Psoas muscle (tissue), 8 donors: ENCODE data around the gene C12orf76. TPM values are rescaled to one million over a fixed set of nuclear protein-coding genes. Genes with fewer than 3 reads are reported as not detected.
"Not testable (repeated sequence)": the region's sequence is repeated elsewhere in the genome, so short reads cannot be mapped to it uniquely, and the experiment has no call there.

Experiments used
- ATAC-seq, 4 donors: fragments of 200-7000 bp; cut with Tn5 transposase; one replicate each; pipeline ENCODE4 v1.9.1; 2020; ENCODE audit warnings: moderate library complexity in 3 of 4, mild to moderate bottlenecking in 2 of 4
- DNase-seq, 2 donors: peaks; one replicate each; pipeline ENCODE4 v3.0.0-alpha.2; 2020
- H3K27ac ChIP-seq: fragments of 200-600 bp; one replicate; pipeline ENCODE4 v1.8.0; 2022
- H3K27me3 ChIP-seq, 3 donors: fragments of 200-600 bp in 1 of 3; one replicate each; pipeline versions ENCODE4 v1.6.1 to v1.8.0; 2013 to 2022; ENCODE audit warnings: low read length in 2 of 3, mild to moderate bottlenecking in 2 of 3, moderate library complexity in 1 of 3; ENCODE audit not compliant: insufficient read depth in 3 of 3
- H3K36me3 ChIP-seq, 2 donors: fragments of 200-600 bp in 1 of 2; one replicate each; pipeline versions ENCODE4 v1.6.1 to v1.8.0; 2013 to 2022; ENCODE audit warnings: low read depth in 1 of 2, mild to moderate bottlenecking in 1 of 2, moderate library complexity in 1 of 2; ENCODE audit not compliant: insufficient read depth in 1 of 2
- H3K4me1 ChIP-seq: fragments of 200-600 bp; one replicate; pipeline ENCODE4 v1.8.0; 2022
- H3K4me3 ChIP-seq: fragments of 200-600 bp; one replicate; pipeline ENCODE4 v1.8.0; 2022; ENCODE audit warnings: mild to moderate bottlenecking
- H3K9me3 ChIP-seq: fragments of 200-600 bp; one replicate; pipeline ENCODE4 v1.8.0; 2022
- WGBS, 3 donors: extraction: QIAGEN DNeasy Blood & Tissue Kit; methylation state at CpG; one replicate each; pipeline versions ENCODE4 v1.1.6 to v1.1.7; 2013; 5-methylcytosine and 5-hydroxymethylcytosine counted together
- intact Hi-C, 2 donors: fragments of 100-400 bp; cut with DNase I; formaldehyde crosslinking; loops; one replicate each; pipeline versions ENCODE4 v1.11.0 to v1.14.2; 2022
- polyA plus RNA-seq, 3 donors: library from polyadenylated mRNA; stranded (reverse); fragments of 200-250 nt; gene quantifications; one replicate each; pipeline ENCODE4 v1.2.3, GENCODE V29; 2013
- total RNA-seq, 4 donors: library from RNA; stranded (reverse); fragmentation: NEBNext Ultra II Directional in 2 of 4; extraction: Animal tissue kit (Norgen Biotek cat#: 25700) in 2 of 4; gene quantifications; one replicate each; pipeline versions ENCODE4 v1.2.1 to v1.2.4, GENCODE V29; 2021 to 2023
- TF ChIP-seq, protein P1 (sequence below): fragments of 200-600 bp; IDR thresholded peaks from one replicate; pipeline ENCODE4 v1.8.0; 2022; ENCODE audit warnings: antibody characterized with exemption
- donor health status: healthy with polysubstance abuse.
- donor health status: DM: no; HTN: no; CAD: no; lungs with moderate emphysema.
- donor health status: Bipolar disorder and iron deficiency.
- donor health status: healthy.
- donor health status: DM: yes; HTN: yes; CAD: no.
- donor health status: DM: no; HTN: no; CAD: no.
- donor health status: DM: no; HTN: no; CAD: no.
- donor health status: DM: yes; HTN: yes; CAD: no.

Gene C12orf76
- total and polyA plus RNA-seq, 7 donors = 3.1 to 19.1 (median 7.4) TPM

DNA sequence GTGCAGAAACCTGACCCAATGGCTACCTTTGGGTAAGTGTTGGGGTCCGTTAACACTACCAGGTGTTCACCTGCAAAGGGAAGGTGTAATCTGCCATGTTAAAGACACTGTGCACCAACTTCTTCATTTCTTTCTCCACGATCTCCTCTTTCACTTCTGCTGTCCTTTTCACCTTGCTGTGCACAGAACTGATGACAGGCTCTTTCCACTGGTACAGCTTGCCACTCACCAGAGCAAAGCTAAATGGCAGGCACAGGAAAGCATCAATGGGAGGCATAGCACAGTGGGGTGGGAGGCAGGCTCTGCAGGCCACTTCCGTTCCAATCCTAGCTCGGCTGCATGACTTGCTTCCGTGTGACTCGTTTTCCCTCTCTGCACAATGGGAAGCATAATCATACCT lies 2.6 kb upstream of the C12orf76 start:
- TF ChIP-seq, protein P1, sequence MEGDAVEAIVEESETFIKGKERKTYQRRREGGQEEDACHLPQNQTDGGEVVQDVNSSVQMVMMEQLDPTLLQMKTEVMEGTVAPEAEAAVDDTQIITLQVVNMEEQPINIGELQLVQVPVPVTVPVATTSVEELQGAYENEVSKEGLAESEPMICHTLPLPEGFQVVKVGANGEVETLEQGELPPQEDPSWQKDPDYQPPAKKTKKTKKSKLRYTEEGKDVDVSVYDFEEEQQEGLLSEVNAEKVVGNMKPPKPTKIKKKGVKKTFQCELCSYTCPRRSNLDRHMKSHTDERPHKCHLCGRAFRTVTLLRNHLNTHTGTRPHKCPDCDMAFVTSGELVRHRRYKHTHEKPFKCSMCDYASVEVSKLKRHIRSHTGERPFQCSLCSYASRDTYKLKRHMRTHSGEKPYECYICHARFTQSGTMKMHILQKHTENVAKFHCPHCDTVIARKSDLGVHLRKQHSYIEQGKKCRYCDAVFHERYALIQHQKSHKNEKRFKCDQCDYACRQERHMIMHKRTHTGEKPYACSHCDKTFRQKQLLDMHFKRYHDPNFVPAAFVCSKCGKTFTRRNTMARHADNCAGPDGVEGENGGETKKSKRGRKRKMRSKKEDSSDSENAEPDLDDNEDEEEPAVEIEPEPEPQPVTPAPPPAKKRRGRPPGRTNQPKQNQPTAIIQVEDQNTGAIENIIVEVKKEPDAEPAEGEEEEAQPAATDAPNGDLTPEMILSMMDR = no peak

DNA sequence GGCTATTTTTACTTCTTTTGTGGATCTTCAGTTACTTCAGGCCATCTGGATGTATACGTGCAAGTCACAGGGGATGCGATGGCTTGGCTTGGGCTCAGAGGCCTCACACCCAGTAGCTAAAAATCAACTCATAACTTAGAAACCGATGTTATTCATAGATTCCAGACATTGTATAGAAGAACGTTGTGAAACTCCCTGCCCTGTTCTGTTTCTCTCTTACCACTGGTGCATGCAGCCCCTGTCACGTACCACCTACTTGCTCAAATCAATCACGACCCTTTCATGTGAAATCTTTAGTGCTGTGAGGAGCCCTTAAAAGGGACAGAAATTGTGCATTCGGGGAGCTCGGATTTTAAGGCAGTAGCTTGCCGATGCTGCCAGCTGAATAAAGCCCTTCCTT lies 1.3 kb upstream of the C12orf76 start:
- ATAC-seq, H3K36me3 ChIP-seq, intact Hi-C loops, H3K27me3 ChIP-seq, H3K27ac ChIP-seq, DNase-seq, H3K9me3 ChIP-seq, H3K4me3 ChIP-seq: not testable (repeated sequence)
- WGBS, 3 donors = 83 to 92% (median 83%) methylated on average over 9 of the region's 9 CpGs
- peaks cover 11% of the 10 kb centered on the region for H3K4me1 ChIP-seq

More for the DNA sequence above, 2.6 kb upstream of the C12orf76 start:
- DNase-seq (no peak), ATAC-seq (no peak)
- Histone ChIP-seq H3K27ac (no peak overlapping the region), H3K36me3 (no peaks in the 10 kb centered on the region), H3K4me3 (no peak overlapping the region), H3K4me1 (peaks cover 11% of the 10 kb centered on the region), H3K27me3 (no peaks in the 10 kb centered on the region), H3K9me3 (no peaks in the 10 kb centered on the region)
- intact Hi-C loops = no loop called here
- 83 to 85% (median 83%) methylated on average over 6 of the region's 6 CpGs for WGBS, 3 donors

- H3K36me3 ChIP-seq, intact Hi-C loops, H3K9me3 ChIP-seq, H3K27me3 ChIP-seq, DNase-seq: not testable (repeated sequence)
- WGBS, 3 donors = 90 to 92% (median 90%) methylated on average over 11 of the region's 11 CpGs
- peak overlapping the region; percentile 86 for H3K4me3 ChIP-seq
- H3K27ac ChIP-seq = peak overlapping the region; percentile 67
- H3K4me1 ChIP-seq = peaks cover 11% of the 10 kb centered on the region
- peak in 2 of 4 donors; percentile 3 to 6 for ATAC-seq
Observed at GRCh38 chr12:110049034-110049433, 712 bp upstream of the C12orf76 start.

DNA sequence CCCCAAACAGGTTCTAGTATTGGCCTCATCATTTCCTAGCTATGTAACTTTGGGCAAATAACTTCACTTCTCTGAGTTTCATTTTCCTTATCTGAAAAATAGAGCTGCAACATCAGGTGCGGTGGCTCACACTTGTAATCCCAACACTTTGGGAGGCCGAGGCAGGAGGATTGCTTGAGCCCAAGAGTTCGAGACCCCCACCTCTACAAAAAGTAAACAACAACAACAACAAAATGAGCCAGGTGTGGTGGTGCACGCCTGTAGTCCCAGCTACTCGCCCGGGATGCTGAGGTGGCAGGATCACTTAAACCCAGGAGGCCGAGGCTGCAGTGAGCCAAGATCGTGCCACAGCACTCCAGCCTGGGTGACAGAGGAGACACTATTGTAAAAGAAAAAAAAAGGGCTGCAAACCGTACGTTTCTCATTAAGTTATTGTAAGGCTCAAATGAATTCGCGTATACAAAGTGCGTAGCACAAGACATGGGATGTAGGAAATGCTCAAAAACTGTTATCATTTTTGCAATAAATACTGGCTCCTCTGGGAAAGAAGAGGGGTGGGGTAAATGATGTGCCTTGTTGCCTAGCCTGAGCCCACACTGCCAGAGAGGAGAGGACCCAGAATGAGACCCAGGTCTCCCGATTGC lies 903 bp downstream of the C12orf76 start:
- WGBS, 3 donors = 74 to 77% (median 76%) methylated on average over 14 of the region's 14 CpGs
- ATAC-seq (no peak), DNase-seq (no peak)
- no peak overlapping the region for H3K27ac ChIP-seq
- peaks cover 22% of the 10 kb centered on the region for H3K4me1 ChIP-seq
- no peaks in the 10 kb centered on the region for H3K36me3 ChIP-seq
- intact Hi-C loops = no loop called here
- no peaks in the 10 kb centered on the region for H3K9me3 ChIP-seq
- TF ChIP-seq, protein P1 = no peak
- H3K27me3 ChIP-seq = no peaks in the 10 kb centered on the region
- peak overlapping the region; percentile 86 for H3K4me3 ChIP-seq

- no peak overlapping the region for H3K4me3 ChIP-seq
- H3K4me1 ChIP-seq = peaks cover 28% of the 10 kb centered on the region
- no peak for ATAC-seq
- no peak overlapping the region for H3K27ac ChIP-seq
- H3K9me3 ChIP-seq = no peaks in the 10 kb centered on the region
- intact Hi-C loops = no loop called here
- TF ChIP-seq, protein P1 = no peak
- no peaks in the 10 kb centered on the region for H3K27me3 ChIP-seq
- 85 to 91% (median 89%) methylated on average over 8 of the region's 8 CpGs for WGBS, 3 donors
- no peak for DNase-seq
- no peaks in the 10 kb centered on the region for H3K36me3 ChIP-seq
Observed at GRCh38 chr12:110046451-110047187, 1.7 kb downstream of the C12orf76 start.
